ENCODE data around the gene HSDL2.

GRCh38 chr9:112351184-112351583 is 28.7 kb upstream of the HSDL2 start:
- TF ChIP-seq CTCF (IDR thresholded peaks at IDR 0.05; ENCODE audit: low read length) (no peak), EZH2 (IDR thresholded peaks at IDR 0.05; ENCODE audit: borderline replicate concordance, low read length) (no peak)
